HepG2 (cell line): ENCODE measurements around the gene BHLHE23. TPM values are rescaled to one million over a fixed set of nuclear protein-coding genes. Genes with fewer than 3 reads are reported as not detected.

Source experiments
- HNRNPL ChIP-seq: fragments of 200-400 bp; formaldehyde crosslinking; IDR thresholded peaks from 2 replicates; pipeline ENCODE4 v1.6.1; 2017; ENCODE audit warnings: mild to moderate bottlenecking, low read depth, low read length
- HOXA5 ChIP-seq: sonication (generic); formaldehyde crosslinking; IDR thresholded peaks from 2 replicates; pipeline ENCODE4 v1.4.0; 2020; ENCODE audit warnings: missing genetic modification reagents
- JUND ChIP-seq: sonication (generic); formaldehyde crosslinking; IDR thresholded peaks from 2 replicates; pipeline ENCODE4 v1.8.0; 2022; ENCODE audit warnings: mild to moderate bottlenecking, missing genetic modification reagents
- KDM1A ChIP-seq: IDR thresholded peaks from 2 replicates; pipeline ENCODE4 v1.6.1; 2016; ENCODE audit warnings: missing compliant biosample characterization
- KDM5A ChIP-seq: fragments of 200-600 bp; sonication (generic); IDR thresholded peaks from 2 replicates; pipeline ENCODE4 v1.7.0; 2018; ENCODE audit warnings: antibody characterized with exemption, mild to moderate bottlenecking, low read length, borderline replicate concordance
- KLF12 ChIP-seq: sonication (generic); formaldehyde crosslinking; IDR thresholded peaks from 2 replicates; pipeline ENCODE4 v1.4.0; 2020; ENCODE audit warnings: missing genetic modification reagents, borderline replicate concordance
- RBM22 ChIP-seq: fragments of 200-400 bp; formaldehyde crosslinking; optimal IDR thresholded peaks from 2 replicates; pipeline ENCODE3; 2017; ENCODE audit warnings: mild to moderate bottlenecking, low read length, moderate library complexity
- SNAPC2 ChIP-seq: sonication (generic); formaldehyde crosslinking; IDR thresholded peaks from 2 replicates; pipeline ENCODE4 v1.8.1; 2022; ENCODE audit warnings: mild to moderate bottlenecking, missing genetic modification reagents
- SOX13 ChIP-seq, 3 experiments: fragments of 450-650 bp in 1 of 3; sonication (generic) in 1 of 3; formaldehyde crosslinking in 1 of 3; IDR thresholded peaks in 2 of 3; conservative IDR thresholded peaks in 1 of 3; 2 replicates each; pipeline versions ENCODE4 v1.5.0 to v1.6.1; 2016 to 2020; ENCODE audit warnings: antibody characterized with exemption in 1 of 3, mild to moderate bottlenecking in 1 of 3, missing compliant biosample characterization in 1 of 3, missing genetic modification reagents in 1 of 3, moderate library complexity in 1 of 3
- THRA ChIP-seq: sonication (generic); formaldehyde crosslinking; IDR thresholded peaks from 2 replicates; pipeline ENCODE4 v1.4.0; 2020; ENCODE audit warnings: missing genetic modification reagents, borderline replicate concordance
- THYN1 ChIP-seq: sonication (generic); formaldehyde crosslinking; IDR thresholded peaks from 2 replicates; pipeline ENCODE4 v1.8.1; 2023; ENCODE audit warnings: low read depth, mild to moderate bottlenecking, moderate library complexity, missing genetic modification reagents, borderline replicate concordance
- ZBTB8A ChIP-seq: sonication (generic); formaldehyde crosslinking; IDR thresholded peaks from 2 replicates; pipeline ENCODE4 v1.4.0; 2020; ENCODE audit warnings: mild to moderate bottlenecking, low read depth, missing genetic modification reagents, borderline replicate concordance
- ZFP36L1 ChIP-seq: sonication (generic); formaldehyde crosslinking; IDR thresholded peaks from 2 replicates; pipeline ENCODE4 v1.8.0; 2022; ENCODE audit warnings: mild to moderate bottlenecking, missing genetic modification reagents, moderate library complexity
- ZMYM2 ChIP-seq: sonication (generic); formaldehyde crosslinking; IDR thresholded peaks from 2 replicates; pipeline ENCODE4 v1.8.0; 2022; ENCODE audit warnings: mild to moderate bottlenecking, missing genetic modification reagents
- ZNF33B ChIP-seq: sonication (generic); formaldehyde crosslinking; IDR thresholded peaks from 2 replicates; pipeline ENCODE4 v1.5.1; 2020; ENCODE audit warnings: mild to moderate bottlenecking, missing genetic modification reagents
- ZNF354B ChIP-seq: sonication (generic); formaldehyde crosslinking; IDR thresholded peaks from 2 replicates; pipeline ENCODE4 v1.8.0; 2022; ENCODE audit warnings: mild to moderate bottlenecking, missing genetic modification reagents
- ZNF468 ChIP-seq: sonication (generic); formaldehyde crosslinking; IDR thresholded peaks from 2 replicates; pipeline ENCODE4 v1.8.0; 2022; ENCODE audit warnings: mild to moderate bottlenecking, moderate library complexity, missing genetic modification reagents
- ZNF558 ChIP-seq: sonication (generic); formaldehyde crosslinking; IDR thresholded peaks from 2 replicates; pipeline ENCODE4 v1.9.0; 2022; ENCODE audit warnings: mild to moderate bottlenecking, missing genetic modification reagents, borderline replicate concordance
- ZNF609 ChIP-seq: sonication (generic); formaldehyde crosslinking; IDR thresholded peaks from 2 replicates; pipeline ENCODE4 v1.4.0; 2020; ENCODE audit warnings: mild to moderate bottlenecking, missing genetic modification reagents, borderline replicate concordance
- ZNF776 ChIP-seq: sonication (generic); formaldehyde crosslinking; IDR thresholded peaks from 2 replicates; pipeline ENCODE4 v1.4.0; 2020; ENCODE audit warnings: mild to moderate bottlenecking, missing genetic modification reagents
- ZNF784 ChIP-seq: sonication (generic); formaldehyde crosslinking; IDR thresholded peaks from 2 replicates; pipeline ENCODE4 v1.5.1; 2020; ENCODE audit warnings: missing genetic modification reagents, mild to moderate bottlenecking, borderline replicate concordance
- ZSCAN25 ChIP-seq: sonication (generic); formaldehyde crosslinking; IDR thresholded peaks from 2 replicates; pipeline ENCODE4 v1.8.0; 2022; ENCODE audit warnings: mild to moderate bottlenecking, missing genetic modification reagents
- polyA plus RNA-seq, 8 experiments: library from polyadenylated mRNA; depleted of rRNA in 3 of 8; stranded (reverse) in 7 of 8; unstranded in 1 of 8; fragments of >200 nt; fragmentation: Illumina TruSeq in 4 of 8; extraction: Trizol in 4 of 8; gene quantifications; 2 replicates each; pipeline versions ENCODE4 v1.2.1 to v1.2.3, GENCODE V29; 2011 to 2016; ENCODE audit warnings: low read depth in 4 of 8, missing spikeins in 1 of 8, mixed read lengths in 1 of 8; ENCODE audit not compliant: insufficient read depth in 1 of 8
- total RNA-seq, 5 experiments: library from RNA; depleted of rRNA; stranded (reverse); fragments of >200 nt; fragmentation: Illumina TruSeq; extraction: Trizol; gene quantifications; 2 replicates each; pipeline ENCODE4 v1.2.3, GENCODE V29; 2016; ENCODE audit warnings: low read depth in 1 of 5

BHLHE23 gene
- total and polyA plus RNA-seq, 2 of the 13 experiments (the other 11 are each of a cell fraction or from before 2014, with no cell fraction given), result not detected

GRCh38 chr20:62967628-62968351, 39.0 kb downstream of the BHLHE23 start (continued):
- TF ChIP-seq ZNF609 (CRISPR knock-in tag) (no peak), ZNF33B (CRISPR knock-in tag) (0 out of 2 replicates have a peak, but pooled peaks have one; percentile 47), ZSCAN25 (CRISPR knock-in tag) (peak; percentile 43; the same call in 1 of the 2 replicates), JUND (CRISPR knock-in tag) (no peak), ZNF354B (0 out of 2 replicates have a peak, but pooled peaks have one; percentile 21), ZFP36L1 (CRISPR knock-in tag) (no peak), SOX13 (IDR thresholded peaks at IDR 0.05) (0 out of 2 replicates have a peak, but pooled peaks have one; percentile 6), SOX13 (CRISPR knock-in tag; conservative IDR thresholded peaks at IDR 0.05 in 1 of 2, IDR thresholded peaks at IDR 0.05 in 1 of 2) (no peak), ZNF784 (CRISPR knock-in tag) (0 out of 2 replicates have a peak, but pooled peaks have one; percentile 51), KLF12 (no peak), HNRNPL (peak; percentile 84; the same call in 1 of the 2 replicates), HOXA5 (no peak), KDM5A (no peak), ZBTB8A (CRISPR knock-in tag) (no peak), ZMYM2 (CRISPR knock-in tag) (no peak), SNAPC2 (CRISPR knock-in tag) (no peak), THRA (CRISPR knock-in tag) (no peak), RBM22 (peak; percentile 83), ZNF558 (CRISPR knock-in tag) (no peak), KDM1A (CRISPR knock-in tag) (no peak), ZNF468 (0 out of 2 replicates have a peak, but pooled peaks have one; percentile 31), THYN1 (CRISPR knock-in tag) (no peak), ZNF776 (CRISPR knock-in tag) (0 out of 2 replicates have a peak, but pooled peaks have one; percentile 43)
